Urinary bladder (tissue), 4 donors: Measurements from ENCODE around the gene ANKZF1. TPM values are rescaled to one million over a fixed set of nuclear protein-coding genes. Genes with fewer than 3 reads are reported as not detected.
A peak's percentile ranks its signal among the peaks of the same experiment; 100 is the strongest.

Source experiments
- DNase-seq: peaks from one replicate; pipeline ENCODE4 v3.0.0-alpha.2; 2015; ENCODE audit errors: extremely low spot score
- H3K27ac ChIP-seq: one replicate; pipeline ENCODE4 v1.5.1; 2013; ENCODE audit warnings: low read depth, mild to moderate bottlenecking, moderate library complexity
- H3K36me3 ChIP-seq: one replicate; pipeline ENCODE4 v1.6.1; 2013; ENCODE audit warnings: mild to moderate bottlenecking, moderate library complexity; ENCODE audit not compliant: insufficient read depth
- H3K4me1 ChIP-seq: one replicate; pipeline ENCODE4 v1.6.1; 2013; ENCODE audit warnings: mild to moderate bottlenecking, moderate library complexity; ENCODE audit not compliant: insufficient read depth
- H3K4me3 ChIP-seq: one replicate; pipeline ENCODE4 v1.5.1; 2013; ENCODE audit warnings: low read depth, low read length
- WGBS: extraction: QIAGEN DNeasy Blood & Tissue Kit; methylation state at CpG from one replicate; pipeline ENCODE4 v1.1.7; 2013; 5-methylcytosine and 5-hydroxymethylcytosine counted together
- polyA plus RNA-seq: library from polyadenylated mRNA; stranded (reverse); fragments of 200-250 nt; gene quantifications from one replicate; pipeline ENCODE4 v1.2.3, GENCODE V29; 2013
- total RNA-seq: library from RNA; depleted of rRNA; stranded (reverse); fragments of >200 nt; gene quantifications from one replicate; pipeline ENCODE4 v1.2.3, GENCODE V29; 2014
- donor health status: healthy with polysubstance abuse.
- donor health status: healthy.

The ANKZF1 gene
- total and polyA plus RNA-seq, 2 donors: 22.3 to 30.6 TPM

- Histone ChIP-seq H3K36me3 (no peaks in the 10 kb centered on the region), H3K27ac (no peak overlapping the region), H3K4me1 (no peaks in the 10 kb centered on the region), H3K4me3 (no peak overlapping the region)
- no peak for DNase-seq
- 53% methylated on average over 8 of the region's 8 CpGs for WGBS
Observed at GRCh38 chr2:219269362-219270054, 39.9 kb downstream of the ANKZF1 start.

GRCh38 chr2:219270055-219270372 lies 40.4 kb downstream of the ANKZF1 start:
- Histone ChIP-seq H3K4me3 (no peak overlapping the region), H3K36me3 (no peaks in the 10 kb centered on the region), H3K4me1 (no peaks in the 10 kb centered on the region), H3K27ac (no peak overlapping the region)
- DNase-seq: no peak
- 84% methylated on average over 5 of the region's 5 CpGs for WGBS

GRCh38 chr2:219271021-219271420 lies 41.4 kb downstream of the ANKZF1 start:
- no peak for DNase-seq
- Histone ChIP-seq H3K36me3 (no peaks in the 10 kb centered on the region), H3K4me1 (no peaks in the 10 kb centered on the region), H3K4me3 (no peak overlapping the region), H3K27ac (no peak overlapping the region)
- WGBS: 82% methylated on average over 2 of the region's 2 CpGs

- no peak overlapping the region for H3K4me3 ChIP-seq
- H3K4me1 ChIP-seq: no peaks in the 10 kb centered on the region
- H3K36me3 ChIP-seq: no peaks in the 10 kb centered on the region
- no peak for DNase-seq
- no peak overlapping the region for H3K27ac ChIP-seq
- WGBS: 82% methylated on average over 4 of the region's 4 CpGs
Observed at GRCh38 chr2:219272356-219272755, 42.8 kb downstream of the ANKZF1 start.

- Histone ChIP-seq H3K27ac (no peak overlapping the region), H3K4me3 (no peak overlapping the region), H3K4me1 (no peaks in the 10 kb centered on the region), H3K36me3 (no peaks in the 10 kb centered on the region)
- DNase-seq: no peak
- 72% methylated on average over 2 of the region's 2 CpGs for WGBS
Observed at GRCh38 chr2:219272995-219273394, 43.4 kb downstream of the ANKZF1 start.

GRCh38 chr2:219273937-219274336 lies 44.3 kb downstream of the ANKZF1 start:
- DNase-seq: no peak
- Histone ChIP-seq H3K4me3 (no peak overlapping the region), H3K27ac (no peak overlapping the region), H3K36me3 (no peaks in the 10 kb centered on the region), H3K4me1 (no peaks in the 10 kb centered on the region)
- 69% methylated on average over 3 of the region's 3 CpGs for whole genome bisulfite sequencing

GRCh38 chr2:219274361-219274921 lies 44.8 kb downstream of the ANKZF1 start:
- Histone ChIP-seq H3K27ac (no peak overlapping the region), H3K4me1 (no peaks in the 10 kb centered on the region), H3K4me3 (no peak overlapping the region), H3K36me3 (no peaks in the 10 kb centered on the region)
- DNase-seq: no peak
- WGBS: 29% methylated on average over 6 of the region's 6 CpGs

- peak; percentile 63 for DNase-seq
- H3K27ac ChIP-seq: peak overlapping the region; percentile 84
- peaks cover 4% of the 10 kb centered on the region for H3K36me3 ChIP-seq
- WGBS: 23% methylated on average over 25 of the region's 25 CpGs
- no peaks in the 10 kb centered on the region for H3K4me1 ChIP-seq
- no peak overlapping the region for H3K4me3 ChIP-seq
Observed at GRCh38 chr2:219277703-219278654, 48.4 kb downstream of the ANKZF1 start.

- no peak for DNase-seq
- WGBS: 13% methylated on average over 9 of the region's 9 CpGs
- H3K27ac ChIP-seq: peak overlapping the region; percentile 84
- no peaks in the 10 kb centered on the region for H3K4me1 ChIP-seq
- peaks cover 4% of the 10 kb centered on the region for H3K36me3 ChIP-seq
- peak overlapping the region; percentile 12 for H3K4me3 ChIP-seq
Observed at GRCh38 chr2:219278655-219279150, 49.1 kb downstream of the ANKZF1 start.

GRCh38 chr2:219279151-219279915 lies 49.7 kb downstream of the ANKZF1 start, which contains the start of gene DNAJB2:
TSS of gene DNAJB2 (plus strand) at chr2:219279366. CDS start at chr2:219279834, 468 bp downstream.
- H3K4me3 ChIP-seq: peak within 1 kb of the TSS; percentile 58
- peak within 1 kb of the TSS; percentile 88 for H3K27ac ChIP-seq
- H3K36me3 ChIP-seq: peaks cover 4% of the 10 kb centered on the region
- WGBS: under 1% methylated on average over 65 of the region's 65 CpGs
- DNase-seq: peak; percentile 94
- no peaks in the 10 kb centered on the region for H3K4me1 ChIP-seq

- DNase-seq: no peak
- H3K27ac ChIP-seq: peak overlapping the region; percentile 88
- H3K4me3 ChIP-seq: peak overlapping the region; percentile 58
- WGBS: 44% methylated on average over 12 of the region's 12 CpGs
- no peaks in the 10 kb centered on the region for H3K4me1 ChIP-seq
- H3K36me3 ChIP-seq: peaks cover 4% of the 10 kb centered on the region
Observed at GRCh38 chr2:219279916-219280516, 50.4 kb downstream of the ANKZF1 start.

- H3K27ac ChIP-seq: no peak overlapping the region
- no peak for DNase-seq
- H3K4me3 ChIP-seq: no peak overlapping the region
- peaks cover 4% of the 10 kb centered on the region for H3K36me3 ChIP-seq
- WGBS: 93% methylated on average over 4 of the region's 4 CpGs
- H3K4me1 ChIP-seq: no peaks in the 10 kb centered on the region
Observed at GRCh38 chr2:219280651-219281050, 51.0 kb downstream of the ANKZF1 start.

GRCh38 chr2:219281588-219281987 lies 52.0 kb downstream of the ANKZF1 start:
- no peak overlapping the region for H3K4me3 ChIP-seq
- 74% methylated on average over 8 of the region's 8 CpGs for WGBS
- no peak for DNase-seq
- H3K4me1 ChIP-seq: no peaks in the 10 kb centered on the region
- H3K36me3 ChIP-seq: peaks cover 4% of the 10 kb centered on the region
- no peak overlapping the region for H3K27ac ChIP-seq
